MM.1S (cell line): ENCODE measurements around the gene ACER3.

Source experiments
- CTCF ChIP-seq: fragments of 300-600 bp; sonication (generic); IDR thresholded peaks from 2 replicates; pipeline ENCODE4 v1.5.1; 2016; ENCODE audit warnings: antibody characterized with exemption, low read length, mixed read lengths
- EZH2 ChIP-seq: fragments of 300-600 bp; sonication (generic); optimal IDR thresholded peaks from 2 replicates; pipeline ENCODE3; 2017; ENCODE audit warnings: low read depth, mild to moderate bottlenecking, antibody characterized with exemption, low read length, mixed read lengths

DNA sequence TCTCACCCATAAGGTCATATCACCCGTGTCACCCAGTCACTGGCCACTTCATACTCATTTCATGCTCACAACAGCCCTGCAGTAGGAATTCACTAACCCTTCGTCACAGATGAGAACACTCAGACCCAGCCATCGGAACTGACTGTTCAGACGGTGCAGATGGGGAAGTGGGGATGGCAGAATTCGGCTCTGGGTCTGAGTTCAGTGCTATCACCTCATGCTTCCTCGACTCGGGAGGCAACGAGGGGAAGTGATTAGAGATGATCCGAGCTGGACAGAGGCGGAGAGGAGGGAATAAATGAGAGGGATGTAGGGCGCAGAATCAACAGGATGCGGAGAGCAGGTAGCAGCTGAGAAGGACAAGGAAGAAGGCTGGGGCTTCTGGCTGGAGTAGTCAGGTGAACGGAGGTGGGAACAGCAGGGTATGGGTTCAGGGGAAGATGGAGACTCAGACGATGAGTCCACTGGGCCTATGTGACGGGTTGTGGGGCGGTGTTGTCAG is 178.2 kb downstream of the ACER3 start:
- TF ChIP-seq CTCF = no peak
- no peak for TF ChIP-seq EZH2
